HG02973 (cell line): ENCODE data around the gene PRDM2.

Experiments used
- ATAC-seq: cut with Tn5 transposase; IDR thresholded peaks from one replicate; pipeline ENCODE4 v1.9.1; 2021; ENCODE audit warnings: moderate library complexity; ENCODE audit not compliant: unreplicated experiment

PRDM2 gene

GRCh38 chr1:13733711-13734110 lies 33.7 kb downstream of the PRDM2 start:
- no peak for ATAC-seq

- ATAC-seq = no peak
These were observed 35.4 kb downstream of the PRDM2 start for GRCh38 chr1:13735168-13735930.

GRCh38 chr1:13737398-13737797 lies 37.4 kb downstream of the PRDM2 start:
- ATAC-seq = peak; percentile 37

GRCh38 chr1:13746342-13746741 lies 46.4 kb downstream of the PRDM2 start:
- ATAC-seq = no peak

- ATAC-seq = peak; percentile 65
These were observed 48.9 kb downstream of the PRDM2 start for GRCh38 chr1:13748610-13749505.

- peak; percentile 5 for ATAC-seq
These were observed 49.8 kb downstream of the PRDM2 start for GRCh38 chr1:13749543-13750341.

- no peak for ATAC-seq
These were observed 51.5 kb downstream of the PRDM2 start for GRCh38 chr1:13751458-13751871.

- no peak for ATAC-seq
These were observed 52.0 kb downstream of the PRDM2 start for GRCh38 chr1:13751985-13752384.

GRCh38 chr1:13752852-13753251 lies 52.9 kb downstream of the PRDM2 start:
- ATAC-seq = no peak

- ATAC-seq = peak; percentile 35
These were observed 53.8 kb downstream of the PRDM2 start for GRCh38 chr1:13753636-13754402.

- no peak for ATAC-seq
These were observed 54.6 kb downstream of the PRDM2 start for GRCh38 chr1:13754510-13755103.

GRCh38 chr1:13756557-13757315 lies 56.7 kb downstream of the PRDM2 start:
- ATAC-seq = no peak

GRCh38 chr1:13757693-13758092 lies 57.7 kb downstream of the PRDM2 start:
- no peak for ATAC-seq

GRCh38 chr1:13759072-13759471 lies 59.1 kb downstream of the PRDM2 start:
- no peak for ATAC-seq

GRCh38 chr1:13760340-13760739 lies 60.4 kb downstream of the PRDM2 start:
- ATAC-seq = no peak

- ATAC-seq = no peak
These were observed 60.9 kb downstream of the PRDM2 start for GRCh38 chr1:13760921-13761320.

- ATAC-seq = no peak
These were observed 61.9 kb downstream of the PRDM2 start for GRCh38 chr1:13761883-13762282.

GRCh38 chr1:13762642-13763041 lies 62.7 kb downstream of the PRDM2 start:
- no peak for ATAC-seq

- no peak for ATAC-seq
These were observed 63.2 kb downstream of the PRDM2 start for GRCh38 chr1:13763222-13763621.
